CD4-positive, alpha-beta T cell (primary cell): Measurements from ENCODE around the gene SORBS1. TPM values are rescaled to one million over a fixed set of nuclear protein-coding genes. Genes with fewer than 3 reads are reported as not detected.

Source experiments
- ATAC-seq: fragments of 200-7000 bp; cut with Tn5 transposase; one replicate; pipeline ENCODE4 v1.10.0; 2022; ENCODE audit warnings: mild to moderate bottlenecking; ENCODE audit not compliant: poor library complexity
- CTCF ChIA-PET: fragments of 350-600 bp; sonication (Branson Sonifier 250); formaldehyde crosslinking; loops from one replicate; lab custom pipeline; 2021; ENCODE audit warnings: antibody characterized with exemption, inconsistent platforms; lab: Charles Lee
- POLR2A ChIA-PET: fragments of 350-600 bp; sonication (Branson Sonifier 250); formaldehyde crosslinking; loops from one replicate; lab custom pipeline; 2021; ENCODE audit warnings: antibody characterized with exemption, inconsistent platforms; lab: Charles Lee
- DNase-seq, 14 experiments: peaks; one replicate each; pipeline ENCODE4 v3.0.0-alpha.2; 2013 to 2020; ENCODE audit warnings: mixed read lengths in 2 of 14
- H3K27ac ChIP-seq, 2 donors: one replicate each; pipeline versions ENCODE4 v1.5.1 to v1.7.0; 2013; ENCODE audit warnings: low read length in 2 of 2, low read depth in 1 of 2, mild to moderate bottlenecking in 1 of 2
- H3K27me3 ChIP-seq, 2 experiments: 1 replicate in 1 of 2; 2 replicates in 1 of 2; pipeline versions ENCODE4 v1.6.1 to v1.7.0; 2013; ENCODE audit warnings: low read length in 2 of 2, control low read depth in 1 of 2, mild to moderate bottlenecking in 1 of 2, moderate library complexity in 1 of 2; ENCODE audit not compliant: insufficient read depth in 2 of 2, control insufficient read depth in 1 of 2
- H3K36me3 ChIP-seq: one replicate; pipeline ENCODE4 v1.6.1; 2013; ENCODE audit warnings: low read length, control low read depth; ENCODE audit not compliant: insufficient read depth
- H3K4me1 ChIP-seq: one replicate; pipeline ENCODE4 v1.6.1; 2013; ENCODE audit warnings: low read length, control low read depth; ENCODE audit not compliant: insufficient read depth
- H3K4me3 ChIP-seq: one replicate; pipeline ENCODE4 v1.5.1; 2013; ENCODE audit warnings: mild to moderate bottlenecking, low read length, moderate library complexity
- H3K9me3 ChIP-seq, 2 experiments: 1 replicate in 1 of 2; 2 replicates in 1 of 2; pipeline versions ENCODE4 v1.6.1 to v1.7.0; 2013; ENCODE audit warnings: low read length in 2 of 2, mild to moderate bottlenecking in 2 of 2, control low read depth in 1 of 2, moderate library complexity in 1 of 2; ENCODE audit not compliant: control insufficient read depth in 1 of 2, insufficient read depth in 1 of 2
- H3K27ac Mint-ChIP-seq: one replicate; pipeline ENCODE4 v1.8.0; 2020; ENCODE audit warnings: mixed read lengths
- H3K27me3 Mint-ChIP-seq: one replicate; pipeline ENCODE4 v1.8.0; 2021; ENCODE audit warnings: mixed read lengths
- H3K36me3 Mint-ChIP-seq: one replicate; pipeline ENCODE4 v1.8.0; 2021; ENCODE audit warnings: low read depth, mixed read lengths
- H3K4me1 Mint-ChIP-seq: one replicate; pipeline ENCODE4 v1.8.0; 2021; ENCODE audit warnings: low read depth, mixed read lengths
- H3K4me3 Mint-ChIP-seq: one replicate; pipeline ENCODE4 v1.8.0; 2020; ENCODE audit warnings: mild to moderate bottlenecking, mixed read lengths
- H3K9me3 Mint-ChIP-seq: one replicate; pipeline ENCODE4 v1.8.0; 2020; ENCODE audit warnings: mixed read lengths
- CTCF ChIP-seq: fragments of 200-600 bp; IDR thresholded peaks from one replicate; pipeline ENCODE4 v1.8.0; 2022; ENCODE audit warnings: antibody characterized with exemption, mild to moderate bottlenecking
- intact Hi-C, 2 experiments: fragments of 100-400 bp; cut with DNase I in 1 of 2; cut with micrococcal nuclease in 1 of 2; formaldehyde crosslinking; loops; one replicate each; pipeline versions ENCODE4 v1.15.1 to v1.9.0; 2023 to 2025; cut with DNase I, micrococcal nuclease
- total RNA-seq, 174 experiments: library from RNA in 2 of 174; stranded (reverse) in 2 of 174; gene quantifications; one replicate each; pipeline ENCODE4 v1.2.3 and lab custom pipeline; 2021 to 2026

SORBS1 gene
- total RNA-seq, 2 experiments from 2014 or later = 1.4 to 1.8 TPM

- Histone ChIP-seq H3K4me3 (no peak overlapping the region), H3K4me1 (no peaks in the 10 kb centered on the region), H3K9me3 (no peaks in the 10 kb centered on the region), H3K27ac (no peak overlapping the region), H3K36me3 (no peaks in the 10 kb centered on the region), H3K27me3 (no peaks in the 10 kb centered on the region)
- H3K27me3 Mint-ChIP-seq = peaks cover 4% of the 10 kb centered on the region
- POLR2A ChIA-PET = no interaction called here
- intact Hi-C loops = loop anchor here in 1 of 2 experiments (5.0 kb wide), 1 partner anchor 903 kb away; no protein-coding TSS in a partner anchor
- H3K4me1 Mint-ChIP-seq = no peaks in the 10 kb centered on the region
- CTCF ChIA-PET = no interaction called here
- no peak for ATAC-seq
- H3K4me3 Mint-ChIP-seq = no peak overlapping the region
- no peak overlapping the region for H3K27ac Mint-ChIP-seq
- TF ChIP-seq CTCF = no peak
- H3K36me3 Mint-ChIP-seq = no peaks in the 10 kb centered on the region
- no peaks in the 10 kb centered on the region for H3K9me3 Mint-ChIP-seq
- DNase-seq = no peak
These were observed 251.2 kb downstream of the SORBS1 start for GRCh38 chr10:95309958-95310357.

GRCh38 chr10:95308389-95309302 lies 252.5 kb downstream of the SORBS1 start:
- no peaks in the 10 kb centered on the region for H3K4me1 ChIP-seq
- ATAC-seq = no peak
- H3K27ac Mint-ChIP-seq = no peak overlapping the region
- intact Hi-C loops = loop anchor here in 1 of 2 experiments (5.0 kb wide), 1 partner anchor 901 kb away; no protein-coding TSS in a partner anchor
- no peaks in the 10 kb centered on the region for H3K9me3 Mint-ChIP-seq
- no peak for DNase-seq
- no peak overlapping the region for H3K4me3 ChIP-seq
- H3K9me3 ChIP-seq = no peaks in the 10 kb centered on the region
- H3K27me3 Mint-ChIP-seq = peaks cover 4% of the 10 kb centered on the region
- no peaks in the 10 kb centered on the region for H3K4me1 Mint-ChIP-seq
- H3K27ac ChIP-seq = no peak overlapping the region
- no peak overlapping the region for H3K4me3 Mint-ChIP-seq
- ChIA-PET POLR2A (no interaction called here), CTCF (no interaction called here)
- TF ChIP-seq CTCF = no peak
- H3K27me3 ChIP-seq = no peaks in the 10 kb centered on the region
- H3K36me3 Mint-ChIP-seq = no peaks in the 10 kb centered on the region
- H3K36me3 ChIP-seq = no peaks in the 10 kb centered on the region

GRCh38 chr10:95306851-95307250 lies 254.3 kb downstream of the SORBS1 start:
- no peak overlapping the region for H3K4me3 ChIP-seq
- no peaks in the 10 kb centered on the region for H3K4me1 Mint-ChIP-seq
- ChIA-PET CTCF (no interaction called here), POLR2A (no interaction called here)
- ATAC-seq = no peak
- H3K36me3 Mint-ChIP-seq = no peaks in the 10 kb centered on the region
- H3K4me3 Mint-ChIP-seq = no peak overlapping the region
- H3K27me3 ChIP-seq = no peaks in the 10 kb centered on the region
- no peak overlapping the region for H3K27ac ChIP-seq
- no peaks in the 10 kb centered on the region for H3K4me1 ChIP-seq
- DNase-seq = no peak
- no peaks in the 10 kb centered on the region for H3K36me3 ChIP-seq
- intact Hi-C loops = loop anchor here in 1 of 2 experiments (5.0 kb wide), 1 partner anchor 900 kb away; no protein-coding TSS in a partner anchor
- no peak overlapping the region for H3K27ac Mint-ChIP-seq
- no peak for TF ChIP-seq CTCF
- H3K27me3 Mint-ChIP-seq = peaks cover 4% of the 10 kb centered on the region
- H3K9me3 ChIP-seq = no peaks in the 10 kb centered on the region
- no peaks in the 10 kb centered on the region for H3K9me3 Mint-ChIP-seq
